H1 (cell line): Measurements from ENCODE around the gene UCN. TPM values are rescaled to one million over a fixed set of nuclear protein-coding genes. Genes with fewer than 3 reads are reported as not detected.

Experiments used
- BCL11A ChIP-seq, 2 experiments: IDR thresholded peaks; one replicate each; pipeline ENCODE4 v1.6.1; 2011; ENCODE audit warnings: low read depth in 2 of 2, low read length in 2 of 2, mild to moderate bottlenecking in 2 of 2
- CBX8 ChIP-seq: fragments of 300-800, 300-1000 bp; sonication (generic); IDR thresholded peaks from 2 replicates; pipeline ENCODE4 v1.7.1; 2016; ENCODE audit warnings: low read depth, low read length, borderline replicate concordance
- HDAC6 ChIP-seq: IDR thresholded peaks from one replicate; pipeline ENCODE4 v1.7.1; 2012; ENCODE audit warnings: low read depth, mild to moderate bottlenecking, inconsistent platforms, low read length, moderate library complexity
- JUND ChIP-seq: IDR thresholded peaks from 2 replicates; pipeline ENCODE4 v1.6.1; 2011; ENCODE audit warnings: mild to moderate bottlenecking, improper control_type of control experiment, low read length
- RBBP5 ChIP-seq: IDR thresholded peaks from 2 replicates; pipeline ENCODE4 v1.7.1; 2012; ENCODE audit warnings: low read depth, mild to moderate bottlenecking, inconsistent platforms, low read length, moderate library complexity, borderline replicate concordance
- TAF7 ChIP-seq: optimal IDR thresholded peaks from 2 replicates; pipeline ENCODE3; 2011; ENCODE audit warnings: low read depth, mild to moderate bottlenecking, inconsistent platforms, low read length, moderate library complexity, borderline replicate concordance
- YY1 ChIP-seq: IDR thresholded peaks from 2 replicates; pipeline ENCODE4 v1.6.1; 2011; ENCODE audit warnings: low read depth, mild to moderate bottlenecking, low read length
- polyA plus RNA-seq, 7 experiments: library from polyadenylated mRNA; depleted of rRNA in 3 of 7; stranded (reverse) in 5 of 7; unstranded in 2 of 7; fragments of >200 nt in 5 of 7; fragments of 200-250 nt in 2 of 7; gene quantifications; 1 replicate in 5 of 7; 2 replicates in 1 of 7; 4 replicates in 1 of 7; pipeline versions ENCODE4 v1.2.1 to v1.2.3, GENCODE V29; 2011 to 2013; ENCODE audit warnings: missing spikeins in 2 of 7, mixed read lengths in 2 of 7
- total RNA-seq: library from RNA; stranded (reverse); fragmentation: NEBNext Ultra II Directional; extraction: Animal tissue kit (Norgen Biotek cat#: 25700); gene quantifications from 2 replicates; pipeline ENCODE4 v1.2.1, GENCODE V29; 2021
- TF ChIP-seq, protein P1 (sequence below): IDR thresholded peaks from 2 replicates; pipeline ENCODE4 v1.6.1; 2011; ENCODE audit warnings: low read length, improper control_type of control experiment

The UCN gene
- total and polyA plus RNA-seq, 2 of the 8 experiments (the other 6 are each of a cell fraction or from before 2014, with no cell fraction given): 0.35 TPM; not detected in 1

DNA sequence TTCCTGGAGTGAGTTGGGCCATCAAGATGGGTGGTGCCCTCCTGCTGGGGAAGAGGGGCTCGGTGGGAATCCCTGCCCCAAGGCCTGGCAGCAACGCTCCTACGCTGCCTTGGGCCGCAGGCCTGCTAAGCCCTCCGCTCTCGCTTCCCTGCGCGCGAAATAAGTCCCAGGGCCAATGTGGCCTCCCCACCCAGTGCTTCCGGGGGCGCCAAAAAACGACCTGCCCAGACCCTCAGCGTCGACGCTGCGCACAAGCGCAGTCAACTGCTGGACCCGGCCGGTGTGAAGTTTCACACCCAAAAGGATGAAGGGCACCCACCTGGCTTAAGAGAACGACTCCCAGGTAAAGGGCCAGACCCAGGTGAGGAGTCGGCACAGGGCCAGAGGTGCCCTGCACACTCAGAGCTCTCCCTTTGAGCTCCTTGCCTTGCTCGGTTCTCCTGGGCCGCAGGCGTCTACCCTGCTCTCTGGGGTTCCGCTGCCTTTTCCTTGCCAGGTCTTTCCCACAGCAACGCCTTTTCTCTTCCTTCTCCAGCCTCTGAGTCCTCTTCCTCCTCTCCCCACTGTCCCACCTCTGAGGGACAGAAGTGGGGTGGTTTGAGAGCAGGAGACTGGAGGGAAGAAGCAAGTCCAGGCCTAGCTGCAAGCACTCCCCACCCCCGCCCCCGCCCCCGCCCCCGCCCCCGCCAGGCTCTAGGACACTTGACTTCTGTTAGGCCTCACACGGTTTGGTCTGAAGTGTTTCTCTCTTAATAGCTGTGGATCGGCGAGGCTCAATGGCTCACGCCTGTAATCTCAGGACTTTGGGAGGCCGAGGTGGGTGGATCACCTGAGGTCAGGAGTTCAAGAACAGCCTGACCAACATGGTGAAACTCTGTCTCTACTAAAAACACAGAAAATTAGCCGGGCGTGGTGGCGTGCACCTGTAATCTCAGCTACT is 32.8 kb downstream of the UCN start, which contains the start of gene DNAJC5G (continued):
- TF ChIP-seq CBX8 (no peak), TAF7 (no peak), RBBP5 (no peak), JUND (no peak), BCL11A (IDR thresholded peaks at IDR 0.05; ENCODE audit: low read depth in 2 of 2, low read length in 2 of 2) (no peak), YY1 (no peak), HDAC6 (no peak)
- TF ChIP-seq, protein P1, sequence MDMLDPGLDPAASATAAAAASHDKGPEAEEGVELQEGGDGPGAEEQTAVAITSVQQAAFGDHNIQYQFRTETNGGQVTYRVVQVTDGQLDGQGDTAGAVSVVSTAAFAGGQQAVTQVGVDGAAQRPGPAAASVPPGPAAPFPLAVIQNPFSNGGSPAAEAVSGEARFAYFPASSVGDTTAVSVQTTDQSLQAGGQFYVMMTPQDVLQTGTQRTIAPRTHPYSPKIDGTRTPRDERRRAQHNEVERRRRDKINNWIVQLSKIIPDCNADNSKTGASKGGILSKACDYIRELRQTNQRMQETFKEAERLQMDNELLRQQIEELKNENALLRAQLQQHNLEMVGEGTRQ: no peak
